Adrenal gland (tissue), 12 donors: ENCODE measurements around the gene SECTM1. TPM values are rescaled to one million over a fixed set of nuclear protein-coding genes. Genes with fewer than 3 reads are reported as not detected.

Source experiments
- DNase-seq, 7 donors: peaks; one replicate each; pipeline ENCODE4 v3.0.0-alpha.2; 2019 to 2020
- H3K27ac ChIP-seq, 5 donors: fragments of 200-600 bp; sonication (generic) in 4 of 5; 1 replicate in 3 of 5; 2 replicates in 2 of 5; pipeline versions ENCODE4 v1.5.1 to v1.8.0; 2016 to 2020; ENCODE audit warnings: mild to moderate bottlenecking in 1 of 5
- H3K27me3 ChIP-seq: fragments of 200-600 bp; 2 replicates; pipeline ENCODE4 v1.8.0; 2021
- H3K36me3 ChIP-seq, 2 donors: fragments of 200-600 bp; replicated peaks in 1 of 2; 1 replicate in 1 of 2; 2 replicates in 1 of 2; pipeline versions ENCODE4 v1.5.1 to v1.8.0; 2018 to 2022
- H3K4me1 ChIP-seq, 2 donors: fragments of 200-600 bp; replicated peaks in 1 of 2; 1 replicate in 1 of 2; 2 replicates in 1 of 2; pipeline versions ENCODE4 v1.5.1 to v1.8.0; 2018 to 2021
- H3K4me3 ChIP-seq, 4 donors: fragments of 200-600 bp; sonication (generic) in 3 of 4; one replicate each; pipeline ENCODE4 v1.5.1; 2016 to 2018
- H3K9me3 ChIP-seq, 3 donors: fragments of 200-600 bp; sonication (generic) in 1 of 3; replicated peaks in 1 of 3; 1 replicate in 2 of 3; 2 replicates in 1 of 3; pipeline versions ENCODE4 v1.5.1 to v1.8.0; 2016 to 2021
- POLR2A ChIP-seq, 2 donors: fragments of 450-650 bp; IDR thresholded peaks; one replicate each; pipeline ENCODE4 v1.6.1; 2017; ENCODE audit warnings: antibody characterized with exemption in 2 of 2, mild to moderate bottlenecking in 2 of 2, moderate library complexity in 1 of 2
- WGBS, 4 donors: extraction: QIAGEN DNeasy Blood & Tissue Kit in 2 of 4; methylation state at CpG; one replicate each; pipeline versions ENCODE4 v1.1.5 to v1.1.7; 2013 to 2017; 5-methylcytosine and 5-hydroxymethylcytosine counted together
- intact Hi-C, 2 donors: fragments of 100-400 bp; cut with DNase I; formaldehyde crosslinking; loops; one replicate each; pipeline versions ENCODE4 v1.14.1 to v1.15.0; 2022 to 2023
- polyA plus RNA-seq, 3 donors: library from polyadenylated mRNA; stranded (reverse); fragments of 200-250 nt in 2 of 3; fragments of 350-450 nt in 1 of 3; fragmentation: Illumina TruSeq in 1 of 3; extraction: RNeasy Lipid Tissue Mini Kit (QIAGEN cat#74804) in 1 of 3; gene quantifications; one replicate each; pipeline ENCODE4 v1.2.3, GENCODE V29; 2013 to 2014
- total RNA-seq, 9 donors: library from RNA; depleted of rRNA in 4 of 9; stranded (reverse); fragments of >200 nt in 4 of 9; fragments of 120-200 nt in 1 of 9; fragmentation: NEBNext Ultra II Directional in 1 of 9; extraction: Animal tissue kit (Norgen Biotek cat#: 25700) in 1 of 9; gene quantifications; one replicate each; pipeline versions ENCODE4 v1.1.0 to v1.2.4, GENCODE V29; 2013 to 2023
- TF ChIP-seq, protein P1 (sequence below), 6 experiments: fragments of 450-650 bp in 4 of 6; fragments of 200-600 bp in 2 of 6; sonication (generic) in 1 of 6; IDR thresholded peaks; 1 replicate in 5 of 6; 2 replicates in 1 of 6; pipeline versions ENCODE4 v1.5.1 to v1.8.0; 2016 to 2021; ENCODE audit warnings: antibody characterized with exemption in 6 of 6, mild to moderate bottlenecking in 2 of 6, moderate library complexity in 1 of 6
- donor health status: healthy with polysubstance abuse.
- donor health status: Bipolar disorder and iron deficiency.
- donor health status: DM: yes; HTN: yes; CAD: no.
- donor health status: DM: no; HTN: no; CAD: no.
- donor health status: DM: no; HTN: no; CAD: no.
- donor health status: DM: yes; HTN: yes; CAD: no.

The SECTM1 gene
- total and polyA plus RNA-seq, 12 donors, result 1.2 to 24.3 (median 5.9) TPM

GRCh38 chr17:82353484-82353883 lies 19.9 kb upstream of the SECTM1 start:
- Histone ChIP-seq H3K27me3 (peaks cover 9% of the 10 kb centered on the region), H3K27ac (no peak overlapping the region), H3K36me3 (no peaks in the 10 kb centered on the region), H3K4me1 (no peaks in the 10 kb centered on the region), H3K9me3 (no peaks in the 10 kb centered on the region), H3K4me3 (no peak overlapping the region)
- intact Hi-C loops, result loop anchor here (5.0 kb wide), 2 partner anchors 59 to 424 kb away; no protein-coding TSS in a partner anchor
- WGBS, 4 donors, result 83 to 89% (median 87%) methylated on average over 5 to 8 of the region's 8 CpGs
- TF ChIP-seq, protein P1, sequence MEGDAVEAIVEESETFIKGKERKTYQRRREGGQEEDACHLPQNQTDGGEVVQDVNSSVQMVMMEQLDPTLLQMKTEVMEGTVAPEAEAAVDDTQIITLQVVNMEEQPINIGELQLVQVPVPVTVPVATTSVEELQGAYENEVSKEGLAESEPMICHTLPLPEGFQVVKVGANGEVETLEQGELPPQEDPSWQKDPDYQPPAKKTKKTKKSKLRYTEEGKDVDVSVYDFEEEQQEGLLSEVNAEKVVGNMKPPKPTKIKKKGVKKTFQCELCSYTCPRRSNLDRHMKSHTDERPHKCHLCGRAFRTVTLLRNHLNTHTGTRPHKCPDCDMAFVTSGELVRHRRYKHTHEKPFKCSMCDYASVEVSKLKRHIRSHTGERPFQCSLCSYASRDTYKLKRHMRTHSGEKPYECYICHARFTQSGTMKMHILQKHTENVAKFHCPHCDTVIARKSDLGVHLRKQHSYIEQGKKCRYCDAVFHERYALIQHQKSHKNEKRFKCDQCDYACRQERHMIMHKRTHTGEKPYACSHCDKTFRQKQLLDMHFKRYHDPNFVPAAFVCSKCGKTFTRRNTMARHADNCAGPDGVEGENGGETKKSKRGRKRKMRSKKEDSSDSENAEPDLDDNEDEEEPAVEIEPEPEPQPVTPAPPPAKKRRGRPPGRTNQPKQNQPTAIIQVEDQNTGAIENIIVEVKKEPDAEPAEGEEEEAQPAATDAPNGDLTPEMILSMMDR (IDR thresholded peaks at IDR 0.05), result no peak
- DNase-seq, result no peak

DNA sequence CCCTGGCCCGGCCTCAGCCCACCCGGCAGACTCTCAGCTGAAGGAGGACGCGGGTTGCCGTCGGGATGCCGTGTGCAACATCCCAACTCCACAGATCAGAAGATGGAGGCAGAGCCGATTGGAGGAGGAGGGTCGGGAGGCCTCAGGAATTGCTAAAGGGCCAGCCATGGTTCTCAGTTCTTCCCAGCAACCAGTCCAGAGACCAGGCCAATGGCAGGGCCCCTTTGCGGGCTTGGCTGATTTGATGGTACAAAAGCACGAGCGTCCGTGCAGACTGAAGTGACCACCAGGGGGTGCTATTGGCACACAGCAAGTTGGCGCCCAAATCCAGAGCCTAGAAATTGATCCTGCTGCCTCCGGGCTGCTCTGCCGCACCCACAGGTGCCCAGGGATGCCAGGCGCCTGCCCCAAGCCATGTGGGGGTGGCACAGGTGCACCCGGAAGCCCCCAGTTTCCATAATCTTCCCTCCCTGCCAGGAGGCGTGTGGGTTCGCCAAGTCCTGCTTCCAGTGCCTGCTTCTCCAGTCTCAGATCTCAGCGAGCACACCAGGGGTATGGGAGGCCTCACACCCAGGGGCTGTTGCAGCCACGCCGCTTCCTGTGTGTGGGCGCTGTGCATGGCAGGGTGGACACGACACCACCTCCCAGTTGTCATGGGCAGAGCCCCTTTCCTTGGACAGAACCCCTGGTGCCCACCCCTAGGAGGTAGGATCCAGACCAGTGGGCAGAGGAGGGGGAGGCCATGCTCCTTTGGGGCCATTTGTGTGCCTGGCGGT lies 18.3 kb upstream of the SECTM1 start:
- Histone ChIP-seq H3K27ac (no peak overlapping the region), H3K27me3 (no peaks in the 10 kb centered on the region), H3K9me3 (no peaks in the 10 kb centered on the region), H3K36me3 (no peaks in the 10 kb centered on the region), H3K4me1 (no peaks in the 10 kb centered on the region), H3K4me3 (no peak overlapping the region)
- intact Hi-C loops, result loop anchor here (1.0 to 5.0 kb wide), 3 partner anchors 60 to 425 kb away; no protein-coding TSS in a partner anchor
- 31 to 40% (median 39%) methylated on average over 16 to 26 of the region's 26 CpGs for WGBS, 4 donors
- TF ChIP-seq POLR2A (IDR thresholded peaks at IDR 0.05), result no peak
- TF ChIP-seq, protein P1 (IDR thresholded peaks at IDR 0.05), result peak; percentile 93 to 99 (median 96)
- peak; percentile 84 to 96 (median 91) for DNase-seq

DNA sequence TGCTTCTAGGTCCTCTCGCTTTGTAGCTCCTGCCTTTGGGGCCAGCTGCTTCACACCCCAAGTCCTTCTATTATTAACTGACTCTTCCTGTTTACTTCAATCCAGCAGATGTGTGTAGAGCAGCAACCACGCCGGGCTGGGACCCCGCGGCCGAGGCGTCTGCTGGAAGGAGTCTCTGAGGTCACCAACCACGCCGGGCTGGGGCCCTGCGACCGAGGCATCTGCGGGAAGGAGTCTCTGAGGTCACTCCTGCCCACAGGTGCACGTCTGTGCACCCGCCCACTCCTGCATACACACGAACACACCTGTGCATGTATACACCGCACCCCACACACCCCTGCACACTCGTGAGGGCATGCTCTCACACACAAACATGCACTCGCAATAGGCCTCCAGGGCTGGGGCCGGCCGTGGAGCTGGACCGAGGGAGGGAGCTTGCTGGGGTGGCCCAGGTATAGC lies 17.7 kb upstream of the SECTM1 start:
- DNase-seq, result no peak
- Histone ChIP-seq H3K27me3 (no peaks in the 10 kb centered on the region), H3K36me3 (no peaks in the 10 kb centered on the region), H3K9me3 (no peaks in the 10 kb centered on the region), H3K27ac (no peak overlapping the region), H3K4me1 (no peaks in the 10 kb centered on the region), H3K4me3 (no peak overlapping the region)
- WGBS, 4 donors, result 60 to 92% (median 64%) methylated on average over 7 to 21 of the region's 21 CpGs
- intact Hi-C loops, result loop anchor here (1.0 to 5.0 kb wide), 3 partner anchors 61 to 426 kb away; no protein-coding TSS in a partner anchor
- no peak for TF ChIP-seq POLR2A (IDR thresholded peaks at IDR 0.05)
- TF ChIP-seq, protein P1 (IDR thresholded peaks at IDR 0.05), result no peak

GRCh38 chr17:82350182-82351030 lies 16.8 kb upstream of the SECTM1 start:
- H3K36me3 ChIP-seq, result no peaks in the 10 kb centered on the region
- intact Hi-C loops, result loop anchor here (1.0 to 5.0 kb wide), 3 partner anchors 62 to 427 kb away; no protein-coding TSS in a partner anchor
- H3K4me3 ChIP-seq, result no peak overlapping the region
- H3K9me3 ChIP-seq, result no peaks in the 10 kb centered on the region
- no peaks in the 10 kb centered on the region for H3K4me1 ChIP-seq
- H3K27me3 ChIP-seq, result no peaks in the 10 kb centered on the region
- H3K27ac ChIP-seq, result no peak overlapping the region
- TF ChIP-seq POLR2A (IDR thresholded peaks at IDR 0.05), result no peak
- TF ChIP-seq, protein P1 (IDR thresholded peaks at IDR 0.05), result no peak
- 78 to 92% (median 83%) methylated on average over 8 to 28 of the region's 28 CpGs for WGBS, 4 donors
- no peak for DNase-seq
